HK-2 (cell line): ENCODE measurements around the gene KIAA1217.
"Not testable (repeated sequence)": the region's sequence is repeated elsewhere in the genome, so short reads cannot be mapped to it uniquely, and the experiment has no call there.

Source experiments
- DNase-seq: peaks from one replicate; pipeline ENCODE4 v3.0.0-alpha.2; 2018; ENCODE audit not compliant: unreplicated experiment

KIAA1217 gene

DNA sequence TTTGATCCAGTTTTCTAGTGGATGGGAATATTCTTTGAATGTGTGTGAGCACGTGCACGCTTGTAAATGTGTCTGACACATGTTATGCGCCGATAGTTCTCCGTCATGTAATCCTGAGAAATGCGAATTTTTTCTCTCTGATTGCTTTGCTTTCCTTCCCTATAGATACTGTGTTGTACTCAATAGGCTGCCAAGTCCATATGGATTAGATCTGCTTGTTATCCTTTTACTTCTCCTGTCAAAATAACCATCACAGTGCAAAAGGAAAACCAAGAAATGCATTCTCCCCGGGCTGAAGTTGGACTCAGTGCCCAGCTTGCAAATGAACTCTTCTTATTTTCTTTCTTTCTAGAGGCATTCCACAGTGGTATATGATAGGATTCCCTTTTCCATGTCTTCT is 131.9 kb downstream of the KIAA1217 start:
- no peak for DNase-seq

- no peak for DNase-seq
Observed at GRCh38 chr10:24341371-24341770, 132.4 kb downstream of the KIAA1217 start.

DNA sequence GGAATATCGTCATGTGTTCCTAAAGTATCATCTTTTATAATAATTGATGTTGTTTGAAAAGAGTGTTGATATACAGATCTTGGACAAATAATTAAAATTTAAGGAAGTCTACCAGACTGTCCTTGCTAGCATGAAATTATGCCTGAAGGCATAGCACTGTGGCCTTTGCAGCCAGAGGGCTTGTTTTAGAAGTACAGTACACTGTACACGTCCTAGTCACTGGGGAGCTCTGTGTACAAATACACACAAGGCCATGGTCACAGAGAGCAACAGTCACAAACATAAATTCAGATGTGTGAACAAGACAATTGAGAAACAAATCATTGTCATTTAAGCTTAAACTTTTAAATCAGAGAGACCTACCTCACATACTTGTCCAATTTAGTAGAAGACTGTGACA is 133.0 kb downstream of the KIAA1217 start:
- DNase-seq: no peak

DNA sequence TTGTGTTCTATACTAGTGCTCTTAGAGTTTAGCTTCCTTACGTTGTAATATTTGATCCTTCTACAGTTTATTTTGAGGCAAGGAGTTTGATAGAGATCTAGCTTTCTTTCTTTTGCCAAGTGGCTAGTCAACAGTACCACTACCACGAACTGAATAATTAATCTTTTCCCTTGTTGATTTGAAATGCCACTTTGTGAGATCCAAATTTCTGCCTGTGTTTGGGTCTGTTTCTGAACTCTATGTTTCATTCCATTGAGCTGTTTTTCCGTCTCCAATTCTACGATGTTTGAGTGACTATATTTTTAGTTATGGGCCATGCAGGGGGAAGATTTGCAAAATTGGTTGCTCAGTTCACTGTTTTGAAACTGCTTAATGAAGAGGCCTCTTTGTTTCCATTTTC is 134.7 kb downstream of the KIAA1217 start:
- no peak for DNase-seq

GRCh38 chr10:24344279-24344678 is 135.3 kb downstream of the KIAA1217 start:
- no peak for DNase-seq

- DNase-seq: no peak
Observed at GRCh38 chr10:24344695-24345463, 135.9 kb downstream of the KIAA1217 start.

DNA sequence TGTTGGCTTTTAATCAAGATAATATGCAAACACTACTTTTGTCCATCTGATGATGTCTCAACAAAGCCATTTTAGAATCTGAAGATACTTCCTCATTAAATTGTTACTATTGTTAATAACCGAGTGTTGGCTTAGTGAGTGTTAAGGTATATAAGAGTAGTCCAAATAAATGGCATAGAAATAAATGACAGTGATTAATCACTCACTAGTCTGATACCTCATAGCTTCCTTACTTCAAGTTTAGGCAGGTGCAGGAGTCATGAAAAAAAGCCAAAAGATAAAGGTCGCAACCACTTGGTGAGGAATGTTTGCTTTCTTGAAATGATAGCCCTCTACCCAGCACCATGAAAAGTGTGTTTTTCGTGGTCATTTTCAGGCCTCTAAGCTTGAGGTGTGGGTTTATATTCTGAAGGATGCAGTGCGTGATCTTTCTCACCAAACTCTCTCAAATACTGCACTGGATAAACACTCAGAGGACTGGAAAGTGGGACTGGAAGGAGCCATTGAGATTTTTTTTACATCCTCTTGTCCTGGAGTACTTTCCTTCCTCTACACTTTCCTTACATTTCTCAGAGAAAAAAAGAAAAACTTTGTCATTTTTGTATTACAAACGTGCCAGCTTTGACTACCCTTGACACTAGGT is 138.1 kb downstream of the KIAA1217 start:
- DNase-seq: no peak

GRCh38 chr10:24349379-24350001 is 140.6 kb downstream of the KIAA1217 start:
- DNase-seq: no peak

- DNase-seq: no peak
Observed at GRCh38 chr10:24350070-24350921, 141.4 kb downstream of the KIAA1217 start.

DNA sequence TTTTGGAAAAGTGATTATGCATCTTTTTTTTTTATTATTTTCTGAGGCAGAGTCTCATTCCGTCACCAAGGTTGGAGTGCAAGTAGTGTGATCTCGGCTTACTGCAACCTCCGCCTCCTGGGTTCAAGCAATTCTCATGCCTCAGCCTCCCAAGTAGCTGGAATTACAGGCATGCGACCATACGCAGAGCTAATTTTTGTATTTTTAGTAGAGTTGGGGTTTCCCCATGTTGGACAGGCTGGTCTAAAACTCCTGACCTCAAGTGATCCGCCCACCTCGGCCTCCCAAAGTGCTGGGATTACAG is 141.9 kb downstream of the KIAA1217 start:
- DNase-seq: not testable (repeated sequence)

DNA sequence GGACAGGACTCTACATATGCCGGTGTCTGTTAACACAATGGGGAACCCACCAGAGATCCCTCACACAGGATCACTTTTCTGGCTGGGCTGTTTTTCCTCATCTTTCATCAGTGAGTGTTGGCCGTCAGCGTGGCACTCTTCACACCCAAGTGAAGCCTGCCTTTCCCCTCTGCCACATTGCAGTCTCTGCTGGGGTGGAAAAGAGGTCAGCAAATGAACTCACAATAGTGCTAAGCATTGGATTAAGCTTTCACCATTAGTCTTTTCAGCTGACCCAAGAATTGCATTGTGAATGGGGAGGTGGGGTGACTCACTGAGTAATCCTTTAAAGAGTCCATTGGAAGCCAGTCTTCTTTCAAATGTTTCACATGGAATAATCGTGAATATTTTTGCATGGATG is 143.0 kb downstream of the KIAA1217 start:
- DNase-seq: no peak

DNA sequence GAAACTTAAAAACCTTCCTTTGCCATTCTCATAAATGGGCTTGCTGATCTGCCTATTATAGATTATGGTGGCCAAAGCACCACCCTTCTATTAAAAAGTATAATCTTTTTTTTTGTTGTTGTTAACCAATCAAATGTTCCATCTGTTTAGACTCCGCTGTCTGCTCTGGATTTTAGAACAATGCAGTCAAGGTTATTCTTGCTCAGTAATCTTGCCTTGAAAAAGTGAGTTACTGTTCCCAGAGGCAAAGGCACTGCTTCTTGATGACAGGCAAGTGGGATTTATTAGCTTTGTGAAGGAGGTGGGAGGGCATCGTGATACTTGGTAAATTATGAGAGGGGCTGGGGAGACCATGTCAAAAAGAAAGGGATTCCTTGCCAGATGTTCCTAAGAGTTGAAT is 143.5 kb downstream of the KIAA1217 start:
- no peak for DNase-seq

GRCh38 chr10:24353319-24353718 is 144.4 kb downstream of the KIAA1217 start:
- no peak for DNase-seq

GRCh38 chr10:24355056-24355688 is 146.2 kb downstream of the KIAA1217 start:
- no peak for DNase-seq

DNA sequence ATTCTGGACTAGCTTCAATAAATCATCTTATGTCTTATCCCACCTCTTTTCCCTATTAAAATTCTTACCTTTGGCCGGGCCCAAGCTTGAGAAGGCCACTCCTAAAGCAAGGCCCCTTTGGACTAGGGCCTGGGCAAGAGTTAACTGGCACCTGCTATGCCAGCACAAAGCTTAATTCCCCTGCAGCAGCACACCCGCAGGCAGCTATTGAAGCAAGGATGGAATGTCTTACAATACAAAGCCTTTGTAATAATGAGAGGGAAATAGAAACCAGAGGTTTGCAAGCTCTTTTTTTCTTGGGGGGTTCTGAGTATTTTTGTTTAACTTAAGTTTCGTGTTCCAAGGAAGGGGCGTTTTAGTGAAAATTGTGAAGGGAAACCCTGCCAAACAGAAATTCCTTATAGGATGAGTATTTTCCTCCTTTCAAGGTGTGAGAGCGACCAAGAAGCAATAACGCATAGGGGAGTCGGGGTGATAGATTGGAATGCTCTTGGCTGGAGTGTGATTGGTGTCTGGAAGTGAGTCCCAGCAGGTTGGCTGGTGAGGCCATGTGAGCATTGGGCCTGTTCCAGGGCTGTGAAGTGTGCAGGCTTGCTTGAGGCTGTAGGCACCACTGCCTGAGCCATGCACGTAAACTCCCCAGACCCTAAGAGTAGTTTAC is 148.5 kb downstream of the KIAA1217 start:
- DNase-seq: no peak

DNA sequence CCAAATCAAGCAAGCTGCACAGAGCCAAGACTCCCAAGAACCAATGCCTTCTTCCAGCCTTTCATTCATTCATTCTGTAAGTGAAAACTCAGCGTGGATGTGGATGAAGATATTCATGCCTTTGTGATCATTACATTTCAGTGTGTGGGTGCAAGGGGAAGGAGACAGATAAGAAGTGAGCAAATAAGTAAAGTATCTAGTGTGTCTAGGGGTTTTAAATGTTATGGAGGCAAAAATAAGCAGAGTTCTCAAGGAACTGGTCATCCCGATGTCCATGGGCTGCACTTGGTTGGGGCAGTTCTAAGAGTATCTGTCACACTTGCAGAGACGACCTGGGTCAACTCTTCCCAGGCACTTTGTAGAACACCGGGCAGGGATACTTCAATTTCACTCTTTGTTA is 149.1 kb downstream of the KIAA1217 start:
- DNase-seq: no peak

DNA sequence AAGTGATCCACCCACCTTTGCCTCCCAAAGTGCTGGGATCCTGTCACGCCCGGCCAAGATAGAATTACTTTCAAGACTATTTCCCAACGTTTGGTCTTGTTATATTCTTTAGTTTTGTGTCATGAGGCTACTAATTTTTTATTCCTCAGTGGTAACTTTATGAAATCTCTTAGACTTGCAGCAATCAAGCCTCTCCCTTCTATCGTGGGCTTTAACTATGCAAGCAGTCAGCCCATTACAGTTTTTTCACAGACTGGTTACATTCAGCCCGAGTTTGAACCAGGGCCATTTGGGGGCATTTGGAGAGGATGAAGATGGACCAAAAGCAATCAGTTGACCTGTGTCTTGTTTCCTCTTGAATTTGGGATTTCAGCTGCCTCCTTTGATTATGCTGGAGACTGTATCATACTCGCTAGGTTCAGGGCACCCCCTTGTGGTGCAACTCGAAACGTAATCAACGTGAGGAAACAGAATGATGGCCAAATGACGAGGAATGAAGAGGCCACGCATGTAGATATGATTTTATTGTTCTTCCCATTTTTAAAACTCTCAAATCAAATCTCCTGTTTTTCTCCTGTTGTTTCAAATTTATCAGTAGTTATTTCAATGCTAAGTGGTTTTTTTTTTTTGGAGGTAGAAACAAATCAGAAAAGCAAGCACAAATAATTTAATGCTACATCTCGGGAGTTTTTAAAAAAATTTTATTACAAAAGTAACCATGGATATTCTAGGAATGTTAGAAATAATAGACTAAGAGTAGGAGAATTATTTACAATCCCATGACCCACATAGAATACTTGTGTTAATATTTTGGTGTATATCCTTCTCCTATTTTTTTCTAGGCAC is 151.6 kb downstream of the KIAA1217 start:
- DNase-seq: peak; percentile 33

DNA sequence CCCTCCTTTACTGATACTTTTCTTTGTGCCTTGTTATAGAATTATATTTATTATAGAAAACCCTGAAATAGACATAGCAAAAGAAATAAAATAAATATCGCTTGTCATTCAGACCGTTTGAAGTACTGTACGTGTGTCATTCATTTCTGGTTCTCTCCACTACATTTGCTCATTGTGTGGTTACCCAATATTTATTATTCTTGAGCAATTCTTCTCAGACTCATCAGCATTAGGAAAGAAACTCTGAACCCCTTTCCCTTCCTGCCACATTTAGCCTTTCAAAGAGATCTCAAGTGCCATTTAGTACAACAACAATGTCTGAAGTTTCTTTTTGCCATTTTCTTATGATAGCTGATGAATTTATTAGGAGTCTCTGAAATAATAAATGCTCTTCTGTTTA is 154.1 kb downstream of the KIAA1217 start:
- no peak for DNase-seq

DNA sequence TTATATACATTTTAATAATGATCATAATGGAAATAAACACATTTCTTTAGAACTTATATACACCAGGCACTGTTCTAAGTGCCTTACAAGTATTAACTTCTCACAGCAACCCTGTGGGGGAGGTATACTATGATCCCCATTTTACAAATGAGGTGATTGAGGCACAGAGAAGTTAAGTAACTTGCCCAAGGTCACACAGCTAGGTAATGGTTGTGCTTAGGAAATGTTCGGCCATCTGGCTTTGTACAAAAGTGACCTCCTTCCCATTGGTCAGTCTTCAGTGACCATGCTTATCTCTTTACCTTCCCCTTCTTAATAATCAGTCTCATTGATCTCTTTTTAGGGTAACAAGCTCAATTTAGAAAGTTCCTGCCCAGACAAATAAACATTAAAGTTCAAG is 158.8 kb downstream of the KIAA1217 start:
- no peak for DNase-seq

GRCh38 chr10:24370877-24371276 is 161.9 kb downstream of the KIAA1217 start:
- DNase-seq: no peak
